H9 (cell line): ENCODE data around the gene HOXA4. TPM values are rescaled to one million over a fixed set of nuclear protein-coding genes. Genes with fewer than 3 reads are reported as not detected.

Experiments
- DNase-seq: peaks from one replicate; pipeline ENCODE4 v3.0.0-alpha.2; 2017
- H2AFZ ChIP-seq: one replicate; pipeline ENCODE4 v1.6.1; 2013; ENCODE audit warnings: mild to moderate bottlenecking, low read length, control low read depth, moderate library complexity
- H2AK5ac ChIP-seq: 2 replicates; pipeline ENCODE4 v1.6.1; 2013; ENCODE audit warnings: low read length, control low read depth, mixed read lengths; ENCODE audit not compliant: insufficient read length
- H2BK120ac ChIP-seq: one replicate; pipeline ENCODE4 v1.6.1; 2013; ENCODE audit warnings: low read depth, mild to moderate bottlenecking, low read length, control low read depth, inconsistent platforms; ENCODE audit not compliant: poor library complexity, severe bottlenecking
- H2BK12ac ChIP-seq: 2 replicates; pipeline ENCODE4 v1.6.1; 2013; ENCODE audit warnings: low read length, control low read depth, mixed read lengths, low read depth; ENCODE audit not compliant: insufficient read length
- H2BK15ac ChIP-seq: 2 replicates; pipeline ENCODE4 v1.6.1; 2013; ENCODE audit warnings: low read depth, low read length, control low read depth
- H2BK20ac ChIP-seq: one replicate; pipeline ENCODE4 v1.6.1; 2013; ENCODE audit warnings: low read depth, mild to moderate bottlenecking, low read length, control low read depth, inconsistent platforms; ENCODE audit not compliant: poor library complexity, severe bottlenecking
- H2BK5ac ChIP-seq: 2 replicates; pipeline ENCODE4 v1.6.1; 2013; ENCODE audit warnings: low read length, control low read depth, mixed read lengths; ENCODE audit not compliant: insufficient read length
- H3K14ac ChIP-seq: 2 replicates; pipeline ENCODE4 v1.6.1; 2013; ENCODE audit warnings: low read length, control low read depth; ENCODE audit not compliant: insufficient read depth
- H3K18ac ChIP-seq: 2 replicates; pipeline ENCODE4 v1.6.1; 2013; ENCODE audit warnings: low read depth, mild to moderate bottlenecking, mixed read lengths, low read length, control low read depth; ENCODE audit not compliant: insufficient read length
- H3K23ac ChIP-seq: 2 replicates; pipeline ENCODE4 v1.6.1; 2013; ENCODE audit warnings: low read length, control low read depth, mixed read lengths, low read depth; ENCODE audit not compliant: insufficient read length
- H3K23me2 ChIP-seq: 2 replicates; pipeline ENCODE4 v1.6.1; 2013; ENCODE audit warnings: low read depth, mild to moderate bottlenecking, mixed read lengths, low read length, control low read depth; ENCODE audit not compliant: insufficient read length, poor library complexity, severe bottlenecking
- H3K27ac ChIP-seq: 2 replicates; pipeline ENCODE4 v1.5.1; 2013; ENCODE audit warnings: low read length, control low read depth, mixed read lengths, low read depth; ENCODE audit not compliant: insufficient read length
- H3K27me3 ChIP-seq: 2 replicates; pipeline ENCODE4 v1.6.1; 2013; ENCODE audit warnings: low read length, control low read depth, inconsistent platforms; ENCODE audit not compliant: insufficient read depth
- H3K4ac ChIP-seq: 2 replicates; pipeline ENCODE4 v1.6.1; 2013; ENCODE audit warnings: low read depth, mild to moderate bottlenecking, control low read depth, inconsistent platforms, low read length, moderate library complexity
- H3K4me1 ChIP-seq: 2 replicates; pipeline ENCODE4 v1.6.1; 2013; ENCODE audit warnings: low read length, control low read depth, inconsistent platforms; ENCODE audit not compliant: insufficient read depth
- H3K4me2 ChIP-seq: 2 replicates; pipeline ENCODE4 v1.6.1; 2013; ENCODE audit warnings: low read length, control low read depth, mixed read lengths; ENCODE audit not compliant: insufficient read length, insufficient read depth
- H3K56ac ChIP-seq: 2 replicates; pipeline ENCODE4 v1.6.1; 2013; ENCODE audit warnings: low read depth, mild to moderate bottlenecking, mixed read lengths, low read length, control low read depth; ENCODE audit not compliant: insufficient read length
- H3K79me1 ChIP-seq: 2 replicates; pipeline ENCODE4 v1.6.1; 2013; ENCODE audit warnings: low read depth, mild to moderate bottlenecking, moderate library complexity, low read length, control low read depth, inconsistent platforms; ENCODE audit not compliant: insufficient read depth, poor library complexity, severe bottlenecking
- H3K79me2 ChIP-seq: 2 replicates; pipeline ENCODE4 v1.6.1; 2013; ENCODE audit warnings: low read length, control low read depth, inconsistent platforms; ENCODE audit not compliant: insufficient read depth
- H3K9ac ChIP-seq: 2 replicates; pipeline ENCODE4 v1.6.1; 2013; ENCODE audit warnings: low read length, control low read depth, mixed read lengths; ENCODE audit not compliant: insufficient read length; ENCODE audit errors: extremely low read depth
- H3K9me3 ChIP-seq: one replicate; pipeline ENCODE4 v1.6.1; 2013; ENCODE audit warnings: low read depth, low read length, inconsistent platforms; ENCODE audit not compliant: control insufficient read depth
- H3T11ph ChIP-seq: one replicate; pipeline ENCODE4 v1.6.1; 2013; ENCODE audit warnings: mild to moderate bottlenecking, low read length, control low read depth, inconsistent platforms
- H4K20me1 ChIP-seq: one replicate; pipeline ENCODE4 v1.6.1; 2013; ENCODE audit not compliant: control insufficient read depth, insufficient read length, insufficient read depth
- H4K5ac ChIP-seq: 2 replicates; pipeline ENCODE4 v1.6.1; 2013; ENCODE audit warnings: low read depth, mild to moderate bottlenecking, mixed read lengths, low read length, control low read depth; ENCODE audit not compliant: insufficient read length
- H4K8ac ChIP-seq: replicated peaks from 2 replicates; pipeline ENCODE4 v1.6.1; 2013; ENCODE audit warnings: low read length, control low read depth, mixed read lengths, low read depth; ENCODE audit not compliant: insufficient read length
- H4K91ac ChIP-seq: 2 replicates; pipeline ENCODE4 v1.6.1; 2013; ENCODE audit warnings: low read depth, mild to moderate bottlenecking, moderate library complexity, mixed read lengths, low read length, control low read depth; ENCODE audit not compliant: insufficient read length
- H3K27ac Mint-ChIP-seq, 3 experiments: 2 replicates in 2 of 3; 3 replicates in 1 of 3; pipeline ENCODE4 v1.8.0; 2020 to 2021; ENCODE audit warnings: mixed read lengths in 3 of 3, mild to moderate bottlenecking in 1 of 3, moderate library complexity in 1 of 3
- H3K27me3 Mint-ChIP-seq: 2 replicates; pipeline ENCODE4 v1.8.0; 2021; ENCODE audit warnings: low read depth, mild to moderate bottlenecking, moderate library complexity, mixed read lengths
- H3K36me3 Mint-ChIP-seq, 3 experiments: 2 replicates in 2 of 3; 3 replicates in 1 of 3; pipeline ENCODE4 v1.8.0; 2020 to 2021; ENCODE audit warnings: low read depth in 3 of 3, mixed read lengths in 3 of 3; ENCODE audit not compliant: insufficient read depth in 1 of 3
- H3K4me1 Mint-ChIP-seq, 2 experiments: 2 replicates each; pipeline ENCODE4 v1.8.0; 2020; ENCODE audit warnings: mixed read lengths in 2 of 2
- H3K4me3 Mint-ChIP-seq, 2 experiments: 2 replicates in 1 of 2; 3 replicates in 1 of 2; pipeline ENCODE4 v1.8.0; 2020 to 2021; ENCODE audit warnings: mild to moderate bottlenecking in 2 of 2, mixed read lengths in 2 of 2, moderate library complexity in 1 of 2
- H3K9me3 Mint-ChIP-seq, 2 experiments: 2 replicates in 1 of 2; 3 replicates in 1 of 2; pipeline ENCODE4 v1.8.0; 2020; ENCODE audit warnings: mild to moderate bottlenecking in 2 of 2, mixed read lengths in 2 of 2, moderate library complexity in 1 of 2
- WGBS: extraction: QIAGEN DNeasy Blood & Tissue Kit; methylation state at CpG from one replicate; pipeline ENCODE4 v1.1.7; 2013; ENCODE audit warnings: missing lambda C conversion rate, low lambda C conversion rate, mixed read lengths; ENCODE audit not compliant: insufficient read length; ENCODE audit errors: extremely low coverage; 5-methylcytosine and 5-hydroxymethylcytosine counted together
- total RNA-seq: library from RNA; stranded (reverse); gene quantifications from 2 replicates; pipeline ENCODE4 v1.2.1, GENCODE V29; 2021
- TF ChIP-seq, protein P1 (sequence below): fragments of 200-600 bp; sonication (generic); conservative IDR thresholded peaks from 3 replicates; pipeline ENCODE4 v1.8.0; 2021; ENCODE audit warnings: antibody characterized with exemption, mild to moderate bottlenecking

The HOXA4 gene
- total RNA-seq, 1 experiment from 2014 or later: not detected

DNA sequence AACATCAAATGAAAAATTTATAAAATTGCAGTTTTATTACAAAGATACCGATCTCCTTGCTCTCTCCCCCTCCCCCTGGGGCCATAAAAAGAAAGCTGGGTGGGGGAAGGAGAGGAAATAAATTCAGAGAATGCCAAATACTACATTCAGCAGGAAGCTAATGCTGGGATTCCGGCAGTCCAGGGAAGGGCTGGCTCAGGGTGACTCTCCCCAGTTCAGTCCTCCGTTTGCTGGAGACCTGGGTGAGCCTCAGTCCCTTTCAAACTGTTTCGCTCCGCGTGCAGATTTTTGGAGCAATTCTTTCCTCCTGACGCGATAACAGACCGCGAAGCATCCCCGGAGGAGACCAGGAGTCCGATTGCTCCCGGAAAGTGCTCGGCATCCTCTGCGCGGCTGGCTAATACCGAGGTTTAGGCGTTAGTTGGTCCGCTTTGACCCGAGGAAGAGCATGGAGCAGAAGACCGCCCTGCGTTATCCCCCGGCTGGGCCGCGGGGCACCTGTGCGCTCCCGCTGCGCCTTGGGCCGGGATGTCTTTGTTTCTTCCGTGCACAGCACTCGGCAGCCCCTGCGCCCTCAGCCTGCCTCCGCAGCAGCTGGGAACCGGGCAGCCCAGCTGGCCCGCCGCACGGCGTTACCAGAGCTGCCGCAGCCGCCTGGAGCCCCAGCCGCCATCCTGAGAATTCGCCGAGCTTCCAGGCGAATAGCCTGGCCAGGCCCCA is 24.2 kb downstream of the HOXA4 start:
- Histone ChIP-seq H3K23me2 (no peaks in the 10 kb centered on the region), H3K79me1 (no peaks in the 10 kb centered on the region), H2BK5ac (no peak overlapping the region), H2AFZ (no peak overlapping the region), H3K4me1 (no peaks in the 10 kb centered on the region), H4K20me1 (peaks cover 2% of the 10 kb centered on the region), H3K14ac (no peak overlapping the region; the same call in 1 of the 2 replicates), H3K27me3 (peaks cover 100% of the 10 kb centered on the region), H3T11ph (no peak overlapping the region), H3K9ac (no peak overlapping the region), H4K91ac (no peak overlapping the region), H3K23ac (no peak overlapping the region), H3K4ac (no peak overlapping the region), H2AK5ac (no peak overlapping the region), H3K4me2 (peak overlapping the region; percentile 10), H3K56ac (no peak overlapping the region), H3K27ac (no peak overlapping the region), H4K8ac (no peak overlapping the region), H2BK15ac (no peak overlapping the region), H2BK12ac (no peak overlapping the region), H3K18ac (no peak overlapping the region), H4K5ac (no peak overlapping the region), H3K9me3 (no peaks in the 10 kb centered on the region), H2BK20ac (no peak overlapping the region), H2BK120ac (no peak overlapping the region), H3K79me2 (no peaks in the 10 kb centered on the region)
- Mint-ChIP-seq H3K27ac (no peak overlapping the region), H3K9me3 (peaks cover 6 to 7% of the 10 kb centered on the region in 2 experiments; a peak in 4 of 5 replicates), H3K4me1 (peaks cover 11 to 33% of the 10 kb centered on the region in 2 experiments), H3K27me3 (peaks cover 100% of the 10 kb centered on the region), H3K4me3 (no peak overlapping the region), H3K36me3 (no peaks in the 10 kb centered on the region; a peak in 1 of 7 replicates)
- TF ChIP-seq, protein P1, sequence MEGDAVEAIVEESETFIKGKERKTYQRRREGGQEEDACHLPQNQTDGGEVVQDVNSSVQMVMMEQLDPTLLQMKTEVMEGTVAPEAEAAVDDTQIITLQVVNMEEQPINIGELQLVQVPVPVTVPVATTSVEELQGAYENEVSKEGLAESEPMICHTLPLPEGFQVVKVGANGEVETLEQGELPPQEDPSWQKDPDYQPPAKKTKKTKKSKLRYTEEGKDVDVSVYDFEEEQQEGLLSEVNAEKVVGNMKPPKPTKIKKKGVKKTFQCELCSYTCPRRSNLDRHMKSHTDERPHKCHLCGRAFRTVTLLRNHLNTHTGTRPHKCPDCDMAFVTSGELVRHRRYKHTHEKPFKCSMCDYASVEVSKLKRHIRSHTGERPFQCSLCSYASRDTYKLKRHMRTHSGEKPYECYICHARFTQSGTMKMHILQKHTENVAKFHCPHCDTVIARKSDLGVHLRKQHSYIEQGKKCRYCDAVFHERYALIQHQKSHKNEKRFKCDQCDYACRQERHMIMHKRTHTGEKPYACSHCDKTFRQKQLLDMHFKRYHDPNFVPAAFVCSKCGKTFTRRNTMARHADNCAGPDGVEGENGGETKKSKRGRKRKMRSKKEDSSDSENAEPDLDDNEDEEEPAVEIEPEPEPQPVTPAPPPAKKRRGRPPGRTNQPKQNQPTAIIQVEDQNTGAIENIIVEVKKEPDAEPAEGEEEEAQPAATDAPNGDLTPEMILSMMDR: no peak
- peak; percentile 77 for DNase-seq
- WGBS: no CpG with 5 or more reads among the region's 44 CpGs
